NK-92 treated with Interleukin-12 subunit alpha and Interleukin-12 subunit beta, amount 100 ng/mL, for 24 hours (cell line): ENCODE results near the gene GPC3.
"Not testable (repeated sequence)": the region's sequence is repeated elsewhere in the genome, so short reads cannot be mapped to it uniquely, and the experiment has no call there.

Experiments
- DNase-seq: peaks from one replicate; lab custom pipeline; 2025; lab: John Stamatoyannopoulos, UW

Gene GPC3

GRCh38 chrX:133555782-133556458 is 429.5 kb downstream of the GPC3 start:
- DNase-seq, result no peak

- DNase-seq, result no peak
These were observed 434.5 kb downstream of the GPC3 start for GRCh38 chrX:133550665-133551485.

- DNase-seq, result no peak
These were observed 436.0 kb downstream of the GPC3 start for GRCh38 chrX:133549295-133549933.

DNA sequence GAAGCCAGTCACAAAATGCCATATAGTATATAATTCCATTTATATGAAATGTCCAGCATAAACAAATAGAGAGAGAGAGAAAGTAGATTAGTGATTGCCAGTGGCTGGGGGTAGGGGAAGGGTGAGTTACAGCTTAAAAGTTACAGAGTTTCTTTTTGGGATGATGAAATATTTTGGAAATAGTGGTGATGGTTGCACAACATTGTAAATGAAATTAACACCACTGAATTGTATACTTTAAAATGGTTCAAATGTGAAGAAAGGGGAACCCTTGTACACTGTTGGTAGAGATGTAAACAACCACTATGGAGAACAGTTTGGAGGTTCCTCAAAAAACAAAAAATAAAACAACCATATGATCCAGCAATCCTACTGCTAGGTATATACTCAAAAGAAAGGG is 439.0 kb downstream of the GPC3 start:
- no peak for DNase-seq

- DNase-seq, result no peak
These were observed 440.6 kb downstream of the GPC3 start for GRCh38 chrX:133544778-133545177.

DNA sequence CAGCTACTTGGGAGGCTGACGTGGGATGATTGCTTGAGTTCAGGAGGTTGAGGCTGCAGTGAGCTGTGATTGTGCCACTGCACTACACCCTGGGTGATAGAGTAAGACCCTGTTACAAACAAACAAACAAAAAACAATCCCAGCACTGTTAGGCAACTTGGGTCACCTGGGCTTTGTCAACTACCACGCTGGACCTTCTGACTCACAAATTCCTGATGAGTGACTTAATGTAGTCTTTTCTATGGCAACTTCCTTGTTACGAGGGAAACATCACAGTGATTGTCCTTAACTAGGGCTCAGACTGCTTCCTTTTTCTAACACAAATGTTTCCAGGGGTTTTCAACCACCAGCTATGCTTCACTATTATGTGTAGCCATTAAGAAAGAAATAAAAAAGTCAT is 441.3 kb downstream of the GPC3 start:
- no peak for DNase-seq

DNA sequence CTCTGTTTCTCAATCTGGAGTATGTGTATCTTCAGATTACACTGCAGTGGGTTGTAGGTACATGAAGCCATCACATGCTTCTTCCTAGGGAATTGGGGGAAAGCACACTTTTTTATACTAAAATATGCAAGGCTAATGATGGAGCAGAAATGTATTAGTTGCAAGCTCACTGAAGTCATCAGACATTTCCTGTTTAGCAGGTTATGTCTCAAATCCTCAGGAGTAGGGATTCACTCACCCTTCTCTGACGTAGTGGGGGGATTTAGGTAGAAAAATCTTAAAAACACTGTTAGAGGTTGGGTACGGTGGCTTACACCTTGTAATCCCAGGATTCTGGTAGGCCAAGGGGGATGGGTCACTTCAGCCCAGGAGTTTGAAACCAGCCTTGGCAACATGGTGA is 441.7 kb downstream of the GPC3 start:
- no peak for DNase-seq

- no peak for DNase-seq
These were observed 442.9 kb downstream of the GPC3 start for GRCh38 chrX:133542476-133542875.

DNA sequence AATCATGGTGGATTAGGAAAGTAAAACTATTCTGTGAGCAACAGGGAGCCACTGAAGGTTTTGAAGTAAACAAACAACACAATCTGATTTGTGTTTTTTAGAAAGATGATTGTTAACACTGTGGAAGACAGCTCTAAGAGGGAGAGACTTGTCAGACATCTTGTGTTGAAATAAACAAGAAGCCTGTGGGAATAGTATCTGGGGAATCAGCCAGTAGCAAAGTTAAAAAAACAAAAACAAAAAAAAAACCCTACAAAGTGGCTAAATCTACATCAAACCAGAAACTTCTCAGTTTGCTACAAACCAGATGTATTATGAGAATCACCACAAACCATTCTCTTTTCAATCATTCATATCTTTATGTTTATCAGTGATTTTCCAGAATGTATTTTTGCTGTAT is 444.4 kb downstream of the GPC3 start:
- no peak for DNase-seq

GRCh38 chrX:133538148-133538547 is 447.2 kb downstream of the GPC3 start:
- DNase-seq, result no peak

DNA sequence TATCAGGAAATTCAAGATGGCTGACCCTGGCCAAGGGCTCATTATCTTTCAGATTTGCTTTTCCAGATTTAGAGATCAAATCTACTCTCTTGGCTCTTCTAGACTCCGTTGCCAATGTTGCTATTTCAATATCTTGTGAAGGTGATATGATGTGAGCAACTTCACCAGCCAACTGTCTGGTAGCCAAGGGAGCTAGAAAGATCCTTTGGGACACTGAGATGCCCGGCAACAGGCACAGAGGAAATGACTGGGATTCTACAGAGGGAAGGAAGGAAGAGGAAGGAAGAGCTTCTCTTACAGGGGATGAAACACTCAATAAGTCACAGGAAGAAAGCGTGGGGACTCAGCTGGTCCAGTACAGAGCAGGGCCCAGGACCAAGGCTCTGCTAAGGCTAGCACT is 448.3 kb downstream of the GPC3 start:
- DNase-seq, result no peak

GRCh38 chrX:133535066-133535465 is 450.3 kb downstream of the GPC3 start:
- no peak for DNase-seq

- DNase-seq, result no peak
These were observed 451.2 kb downstream of the GPC3 start for GRCh38 chrX:133534172-133534571.

DNA sequence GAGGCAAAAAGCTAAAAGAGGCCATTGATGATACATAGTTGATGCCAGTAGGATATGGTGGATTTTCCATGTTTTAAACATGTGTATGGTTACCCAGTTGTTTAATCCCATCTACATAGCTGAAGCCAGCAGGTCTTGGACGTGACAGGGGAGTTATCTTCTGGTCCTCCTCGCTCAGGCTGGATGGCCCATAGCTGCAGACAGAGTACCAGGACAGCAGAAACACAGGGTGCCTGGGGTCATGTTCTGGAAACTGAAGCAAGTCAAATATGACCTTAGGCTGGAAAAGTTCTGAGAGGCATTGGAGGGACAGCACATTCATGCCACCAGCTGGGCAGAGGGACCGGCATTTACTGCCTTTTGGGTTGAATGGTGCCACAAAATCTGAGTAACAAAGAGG is 452.1 kb downstream of the GPC3 start:
- DNase-seq, result no peak

GRCh38 chrX:133530960-133531359 is 454.4 kb downstream of the GPC3 start:
- DNase-seq, result no peak

GRCh38 chrX:133529578-133529977 is 455.8 kb downstream of the GPC3 start:
- DNase-seq, result no peak

DNA sequence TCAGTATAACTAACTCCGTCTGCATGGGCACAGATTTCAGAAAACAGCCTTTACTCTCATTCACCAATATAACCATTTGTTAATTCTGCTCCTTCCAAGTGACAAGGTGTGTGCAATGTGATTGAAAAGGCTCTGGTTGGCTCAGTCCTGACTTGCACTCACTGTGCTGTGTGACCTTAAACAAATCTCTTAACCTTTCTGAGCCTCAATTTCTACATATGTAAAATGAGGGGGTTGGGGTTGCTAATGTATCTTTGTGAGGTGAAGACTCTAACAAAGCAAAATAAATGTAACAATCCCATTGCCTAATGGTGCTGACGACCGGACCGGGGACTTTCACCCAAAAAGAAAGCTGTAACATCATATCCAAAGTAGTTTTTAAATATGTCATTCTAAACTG is 457.6 kb downstream of the GPC3 start:
- DNase-seq, result no peak

GRCh38 chrX:133527415-133527814 is 458.0 kb downstream of the GPC3 start:
- no peak for DNase-seq

- not testable (repeated sequence) for DNase-seq
These were observed 458.6 kb downstream of the GPC3 start for GRCh38 chrX:133526773-133527172.

DNA sequence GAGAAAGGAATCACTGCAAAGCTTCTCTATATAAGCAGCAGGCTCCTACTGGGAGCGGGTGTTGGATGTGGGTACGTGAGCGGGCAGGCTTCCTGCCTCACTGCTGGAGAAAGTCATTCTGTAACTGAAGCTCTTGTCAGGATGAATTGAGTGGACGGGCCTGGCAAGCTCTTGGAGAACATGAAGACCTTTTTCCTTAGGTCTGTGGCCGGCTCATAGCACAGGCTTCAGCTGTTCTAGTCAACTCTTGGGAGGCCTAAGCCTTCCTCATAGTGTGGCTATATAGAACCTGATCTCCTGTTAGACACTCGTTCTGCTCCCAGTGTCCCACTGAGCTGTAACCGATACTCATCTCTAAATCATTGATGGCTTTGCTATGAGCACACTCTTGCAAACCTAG is 461.9 kb downstream of the GPC3 start:
- DNase-seq, result no peak

DNA sequence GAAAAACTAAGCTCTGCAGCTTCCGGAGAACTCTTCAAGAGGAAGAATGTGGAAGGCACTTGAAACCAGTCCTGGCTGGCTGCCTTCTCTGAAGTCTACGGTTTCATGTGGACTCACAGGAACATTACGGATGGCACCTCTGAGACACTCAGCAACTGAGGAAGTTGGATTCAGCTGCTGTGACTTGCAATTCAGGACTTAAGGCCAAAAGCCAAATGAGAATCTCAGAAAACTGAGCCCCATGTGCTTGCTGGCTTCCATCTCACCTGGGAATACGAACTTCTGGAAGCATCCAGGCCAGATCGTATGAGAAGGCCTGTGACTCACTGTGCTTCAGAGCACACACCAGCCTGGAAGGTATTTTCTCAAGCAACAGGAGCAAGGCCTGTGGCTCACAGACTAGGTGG is 462.3 kb downstream of the GPC3 start:
- no peak for DNase-seq

DNA sequence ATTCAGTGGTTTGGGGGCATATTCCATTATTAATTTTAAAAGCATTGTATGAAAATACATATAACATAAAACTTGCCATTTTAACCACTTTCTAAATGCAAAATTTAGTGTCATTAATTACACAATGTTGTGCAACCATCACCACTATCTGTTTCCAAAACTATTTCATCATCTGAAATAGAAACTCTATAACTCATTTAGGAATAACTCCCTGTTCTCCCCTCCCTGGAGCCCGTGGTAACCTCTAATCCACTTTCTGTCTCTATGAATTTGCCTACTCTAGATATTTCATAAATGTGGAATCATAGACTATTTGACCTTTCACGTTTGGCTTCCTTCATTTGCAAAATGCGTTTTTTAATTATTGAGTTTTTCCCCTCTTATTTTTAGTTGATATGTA is 468.7 kb downstream of the GPC3 start:
- no peak for DNase-seq

GRCh38 chrX:133514486-133514885 is 470.9 kb downstream of the GPC3 start:
- no peak for DNase-seq
